Mesenchymal stem cell (in vitro differentiated cells and primary cell): ENCODE measurements around the gene GPATCH8.

Experiments used
- DNase-seq: peaks from one replicate; pipeline ENCODE4 v3.0.0-alpha.2; 2013
- H2AFZ ChIP-seq: one replicate; pipeline ENCODE4 v1.6.1; 2013; ENCODE audit warnings: low read depth, mild to moderate bottlenecking, control low read depth, inconsistent platforms, low read length, moderate library complexity
- H2AK5ac ChIP-seq: 2 replicates; pipeline ENCODE4 v1.6.1; 2013; ENCODE audit warnings: low read length, moderate library complexity, mild to moderate bottlenecking, inconsistent platforms; ENCODE audit not compliant: severe bottlenecking
- H2BK120ac ChIP-seq: one replicate; pipeline ENCODE4 v1.6.1; 2013; ENCODE audit warnings: low read depth, mild to moderate bottlenecking, inconsistent platforms, low read length, moderate library complexity
- H2BK12ac ChIP-seq, 2 experiments: one replicate each; pipeline ENCODE4 v1.6.1; 2013; ENCODE audit warnings: inconsistent platforms in 2 of 2, low read length in 2 of 2, mild to moderate bottlenecking in 2 of 2, moderate library complexity in 2 of 2, control low read depth in 1 of 2
- H2BK15ac ChIP-seq: one replicate; pipeline ENCODE4 v1.6.1; 2013; ENCODE audit warnings: mild to moderate bottlenecking, low read depth, inconsistent platforms; ENCODE audit not compliant: poor library complexity, severe bottlenecking
- H2BK5ac ChIP-seq: 2 replicates; pipeline ENCODE4 v1.6.1; 2013; ENCODE audit warnings: low read depth, mild to moderate bottlenecking, low read length, control low read depth, inconsistent platforms; ENCODE audit not compliant: poor library complexity, severe bottlenecking
- H3K14ac ChIP-seq, 2 experiments: one replicate each; pipeline ENCODE4 v1.6.1; 2013; ENCODE audit warnings: inconsistent platforms in 2 of 2, low read length in 2 of 2, control low read depth in 1 of 2, mild to moderate bottlenecking in 1 of 2, moderate library complexity in 1 of 2
- H3K18ac ChIP-seq, 2 experiments: one replicate each; pipeline ENCODE4 v1.6.1; 2013; ENCODE audit warnings: inconsistent platforms in 2 of 2, low read length in 2 of 2, control low read depth in 1 of 2, low read depth in 1 of 2, mild to moderate bottlenecking in 1 of 2
- H3K23ac ChIP-seq, 2 experiments: one replicate each; pipeline ENCODE4 v1.6.1; 2013; ENCODE audit warnings: inconsistent platforms in 2 of 2, low read length in 2 of 2, mild to moderate bottlenecking in 2 of 2, moderate library complexity in 2 of 2, control low read depth in 1 of 2
- H3K27ac ChIP-seq: 2 replicates; pipeline ENCODE4 v1.5.1; 2013; ENCODE audit warnings: mild to moderate bottlenecking, moderate library complexity, low read length, control low read depth, inconsistent platforms; ENCODE audit not compliant: poor library complexity, severe bottlenecking
- H3K27me3 ChIP-seq, 2 experiments: 2 replicates each; pipeline versions ENCODE4 v1.6.1 to v1.7.0; 2013; ENCODE audit warnings: low read length in 2 of 2, mild to moderate bottlenecking in 2 of 2, moderate library complexity in 2 of 2, control low read depth in 1 of 2, inconsistent platforms in 1 of 2; ENCODE audit not compliant: control insufficient read depth in 1 of 2, insufficient read depth in 1 of 2
- H3K36me3 ChIP-seq, 2 experiments: 2 replicates each; pipeline versions ENCODE4 v1.6.1 to v1.7.0; 2013; ENCODE audit warnings: low read length in 2 of 2, control low read depth in 1 of 2, inconsistent platforms in 1 of 2, low read depth in 1 of 2, mild to moderate bottlenecking in 1 of 2; ENCODE audit not compliant: insufficient read depth in 2 of 2, control insufficient read depth in 1 of 2
- H3K4ac ChIP-seq, 2 experiments: one replicate each; pipeline ENCODE4 v1.6.1; 2013; ENCODE audit warnings: inconsistent platforms in 2 of 2, low read length in 2 of 2, mild to moderate bottlenecking in 2 of 2, moderate library complexity in 2 of 2, control low read depth in 1 of 2, low read depth in 1 of 2
- H3K4me1 ChIP-seq: 2 replicates; pipeline ENCODE4 v1.6.1; 2013; ENCODE audit warnings: low read depth, low read length, control low read depth; ENCODE audit not compliant: control insufficient read depth, insufficient read depth
- H3K4me2 ChIP-seq: 2 replicates; pipeline ENCODE4 v1.6.1; 2013; ENCODE audit warnings: low read length, mild to moderate bottlenecking, inconsistent platforms; ENCODE audit not compliant: poor library complexity, severe bottlenecking
- H3K4me3 ChIP-seq, 2 experiments: 2 replicates each; pipeline versions ENCODE4 v1.5.1 to v1.7.0; 2013; ENCODE audit warnings: low read length in 2 of 2, mild to moderate bottlenecking in 2 of 2, control low read depth in 1 of 2, low read depth in 1 of 2; ENCODE audit not compliant: insufficient read depth in 1 of 2
- H3K79me1 ChIP-seq: replicated peaks from 2 replicates; pipeline ENCODE4 v1.6.1; 2013; ENCODE audit warnings: mild to moderate bottlenecking, control low read depth, low read length, inconsistent platforms; ENCODE audit not compliant: poor library complexity, severe bottlenecking
- H3K9ac ChIP-seq: 2 replicates; pipeline ENCODE4 v1.7.0; 2013; ENCODE audit warnings: mild to moderate bottlenecking, low read length, moderate library complexity
- H3K9me3 ChIP-seq: 2 replicates; pipeline ENCODE4 v1.7.0; 2013; ENCODE audit warnings: mild to moderate bottlenecking, low read length; ENCODE audit not compliant: control insufficient read depth
- H4K8ac ChIP-seq: one replicate; pipeline ENCODE4 v1.6.1; 2013; ENCODE audit warnings: inconsistent platforms, mild to moderate bottlenecking, low read length, moderate library complexity
- H4K91ac ChIP-seq: one replicate; pipeline ENCODE4 v1.6.1; 2013; ENCODE audit warnings: mild to moderate bottlenecking, low read length, inconsistent platforms
- WGBS: methylation state at CpG from one replicate; pipeline ENCODE4 v1.1.7; 2013; ENCODE audit warnings: mixed read lengths; 5-methylcytosine and 5-hydroxymethylcytosine counted together

GPATCH8 gene

GRCh38 chr17:44390250-44390870 lies 112.8 kb downstream of the GPATCH8 start:
- Histone ChIP-seq H3K4me2 (no peak overlapping the region), H2BK120ac (no peak overlapping the region), H3K36me3 (peaks cover 0 to 7% of the 10 kb centered on the region in 2 experiments), H3K9me3 (no peaks in the 10 kb centered on the region), H2BK5ac (no peak overlapping the region), H4K91ac (no peak overlapping the region), H2BK12ac (no peak overlapping the region), H2AK5ac (no peak overlapping the region), H3K27ac (no peak overlapping the region), H3K27me3 (peaks cover 3 to 14% of the 10 kb centered on the region in 2 experiments), H3K4me1 (peaks cover 7% of the 10 kb centered on the region), H2AFZ (no peak overlapping the region), H3K79me1 (no peaks in the 10 kb centered on the region), H2BK15ac (no peak overlapping the region), H4K8ac (no peak overlapping the region), H3K4ac (no peak overlapping the region), H3K23ac (no peak overlapping the region), H3K9ac (no peak overlapping the region), H3K4me3 (no peak overlapping the region), H3K14ac (no peak overlapping the region), H3K18ac (no peak overlapping the region)
- 83% methylated on average over 10 of the region's 10 CpGs for WGBS
- no peak for DNase-seq

GRCh38 chr17:44389723-44390202 lies 113.4 kb downstream of the GPATCH8 start:
- Histone ChIP-seq H3K23ac (no peak overlapping the region), H2AFZ (no peak overlapping the region), H3K9me3 (no peaks in the 10 kb centered on the region), H3K4me1 (peaks cover 12% of the 10 kb centered on the region), H3K79me1 (no peaks in the 10 kb centered on the region), H3K4me2 (no peak overlapping the region), H2AK5ac (no peak overlapping the region), H3K9ac (no peak overlapping the region), H3K27ac (no peak overlapping the region), H2BK120ac (no peak overlapping the region), H2BK12ac (no peak overlapping the region), H3K18ac (no peak overlapping the region), H4K8ac (no peak overlapping the region), H3K14ac (no peak overlapping the region), H4K91ac (no peak overlapping the region), H3K36me3 (peaks cover 0 to 1% of the 10 kb centered on the region in 2 experiments), H3K27me3 (peaks cover 7 to 19% of the 10 kb centered on the region in 2 experiments), H3K4me3 (no peak overlapping the region), H3K4ac (no peak overlapping the region), H2BK5ac (no peak overlapping the region), H2BK15ac (no peak overlapping the region)
- 99% methylated on average over 6 of the region's 6 CpGs for WGBS
- no peak for DNase-seq

- H3K4me1 ChIP-seq, result peaks cover 17% of the 10 kb centered on the region
- no peak within 1 kb of the TSS for H3K4ac ChIP-seq
- no peak within 1 kb of the TSS for H2AFZ ChIP-seq
- H2AK5ac ChIP-seq, result no peak within 1 kb of the TSS
- H4K8ac ChIP-seq, result no peak within 1 kb of the TSS
- no peak within 1 kb of the TSS for H3K23ac ChIP-seq
- no peak within 1 kb of the TSS for H3K9ac ChIP-seq
- no peak within 1 kb of the TSS for H3K18ac ChIP-seq
- no peak within 1 kb of the TSS for H4K91ac ChIP-seq
- H3K4me3 ChIP-seq, result no peak within 1 kb of the TSS
- no peaks in the 10 kb centered on the region for H3K9me3 ChIP-seq
- no peak within 1 kb of the TSS for H3K4me2 ChIP-seq
- DNase-seq, result no peak
- H3K27ac ChIP-seq, result no peak within 1 kb of the TSS
- H2BK120ac ChIP-seq, result no peak within 1 kb of the TSS
- WGBS, result 82% methylated on average over 1 of the region's 1 CpG
- no peaks in the 10 kb centered on the region for H3K36me3 ChIP-seq
- no peaks in the 10 kb centered on the region for H3K79me1 ChIP-seq
- H3K14ac ChIP-seq, result no peak within 1 kb of the TSS
- H2BK15ac ChIP-seq, result no peak within 1 kb of the TSS
- no peak within 1 kb of the TSS for H2BK5ac ChIP-seq
- H2BK12ac ChIP-seq, result no peak within 1 kb of the TSS
- peaks cover 11 to 24% of the 10 kb centered on the region in 2 experiments for H3K27me3 ChIP-seq
Observed at GRCh38 chr17:44389281-44389680, 113.9 kb downstream of the GPATCH8 start, which contains the start of gene ITGA2B. Gene ITGA2B, minus strand, starts transcription at chr17:44389649. Its CDS starts 176 bp downstream, at chr17:44389473.

DNA sequence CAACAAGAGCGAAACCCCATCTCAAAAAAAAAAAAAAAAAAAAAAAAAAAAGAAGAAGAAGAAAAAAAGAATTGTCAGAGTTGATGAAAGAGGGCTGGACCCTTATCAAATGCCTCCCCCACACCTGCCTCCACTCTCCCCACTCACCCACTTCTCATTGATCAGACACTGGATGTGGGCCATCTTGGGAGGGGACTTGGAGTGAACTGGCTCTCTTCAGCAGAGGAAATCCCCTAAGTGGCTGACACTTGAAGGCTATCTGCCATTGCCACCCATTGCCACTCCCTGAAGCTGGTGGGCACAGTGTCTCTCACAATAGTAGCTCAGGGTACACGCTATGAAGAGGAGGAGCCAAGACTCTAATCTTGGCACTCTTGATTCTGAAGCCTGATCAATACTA lies 115.4 kb downstream of the GPATCH8 start:
- H2BK15ac ChIP-seq, result no peak overlapping the region
- peaks cover 17% of the 10 kb centered on the region for H3K4me1 ChIP-seq
- H3K27me3 ChIP-seq, result peaks cover 26 to 37% of the 10 kb centered on the region in 2 experiments
- no CpG with 5 or more reads among the region's 2 CpGs for WGBS
- H3K23ac ChIP-seq, result no peak overlapping the region
- H3K4ac ChIP-seq, result no peak overlapping the region
- H3K36me3 ChIP-seq, result no peaks in the 10 kb centered on the region
- H3K14ac ChIP-seq, result no peak overlapping the region
- no peak overlapping the region for H3K9ac ChIP-seq
- no peak overlapping the region for H2BK12ac ChIP-seq
- no peak overlapping the region for H3K18ac ChIP-seq
- no peak overlapping the region for H3K27ac ChIP-seq
- DNase-seq, result no peak
- no peak overlapping the region for H4K91ac ChIP-seq
- no peak overlapping the region for H2AFZ ChIP-seq
- no peaks in the 10 kb centered on the region for H3K9me3 ChIP-seq
- H2BK120ac ChIP-seq, result no peak overlapping the region
- no peaks in the 10 kb centered on the region for H3K79me1 ChIP-seq
- H2BK5ac ChIP-seq, result no peak overlapping the region
- no peak overlapping the region for H4K8ac ChIP-seq
- no peak overlapping the region for H3K4me2 ChIP-seq
- H3K4me3 ChIP-seq, result no peak overlapping the region
- no peak overlapping the region for H2AK5ac ChIP-seq
